Measurements from ENCODE around the gene KIF5A. TPM values are rescaled to one million over a fixed set of nuclear protein-coding genes. Genes with fewer than 3 reads are reported as not detected.

Gene KIF5A
- total and polyA plus RNA-seq, 2 donors (not counting 1 experiment from before 2014, with no cell fraction given) = 0.09 to 0.67 TPM

DNA sequence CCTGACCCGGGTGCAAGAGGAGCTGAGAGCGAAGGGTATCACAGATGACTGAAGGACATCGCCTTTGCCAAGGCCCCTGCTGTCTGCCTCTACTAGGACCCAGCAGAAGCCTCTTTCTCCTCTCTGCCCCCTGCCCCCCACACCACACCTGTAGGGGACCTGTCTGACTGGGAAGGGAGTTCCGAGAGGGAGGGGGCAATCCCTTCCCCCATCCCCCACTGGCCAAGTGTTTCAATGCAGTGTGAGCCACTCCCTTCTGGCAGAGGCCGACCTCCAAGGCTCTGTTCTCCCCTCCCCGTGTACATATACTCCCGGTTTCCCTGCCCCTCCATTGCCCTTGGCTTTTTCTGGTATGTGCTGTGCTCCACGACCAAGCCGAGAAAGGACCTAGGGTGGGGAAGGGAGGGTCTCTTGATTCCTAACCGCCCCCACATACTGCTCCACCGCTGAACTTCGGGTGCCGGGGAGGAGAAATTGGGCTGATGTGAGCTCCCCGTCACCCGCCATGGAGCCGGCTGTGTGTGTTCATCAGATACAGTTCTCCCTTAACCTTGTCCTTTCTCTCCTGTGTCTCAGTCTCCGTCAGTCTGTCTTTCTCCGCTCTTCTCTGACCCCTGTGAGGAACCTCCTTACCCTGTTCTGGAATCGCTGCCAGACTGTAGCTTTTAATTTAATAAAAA is 59.4 kb downstream of the KIF5A start:
- no peak overlapping the region for H2AFZ ChIP-seq (ENCODE audit: insufficient read depth, low read depth, low read length, poor library complexity, severe bottlenecking)
- ATAC-seq (ENCODE audit: low read depth) = no peak
- no peaks in the 10 kb centered on the region for H3K79me2 ChIP-seq (ENCODE audit: control insufficient read depth, insufficient read depth, low read length)
- peaks cover 49% of the 10 kb centered on the region in 2 donors for H3K4me1 ChIP-seq (ENCODE audit: control insufficient read depth in 2 of 2, insufficient read depth in 2 of 2, low read length in 2 of 2)
- TF ChIP-seq EZH2 (IDR thresholded peaks at IDR 0.05; ENCODE audit: borderline replicate concordance, insufficient read depth, low read depth, low read length, poor library complexity, severe bottlenecking) = no peak
- TF ChIP-seq, protein P1, sequence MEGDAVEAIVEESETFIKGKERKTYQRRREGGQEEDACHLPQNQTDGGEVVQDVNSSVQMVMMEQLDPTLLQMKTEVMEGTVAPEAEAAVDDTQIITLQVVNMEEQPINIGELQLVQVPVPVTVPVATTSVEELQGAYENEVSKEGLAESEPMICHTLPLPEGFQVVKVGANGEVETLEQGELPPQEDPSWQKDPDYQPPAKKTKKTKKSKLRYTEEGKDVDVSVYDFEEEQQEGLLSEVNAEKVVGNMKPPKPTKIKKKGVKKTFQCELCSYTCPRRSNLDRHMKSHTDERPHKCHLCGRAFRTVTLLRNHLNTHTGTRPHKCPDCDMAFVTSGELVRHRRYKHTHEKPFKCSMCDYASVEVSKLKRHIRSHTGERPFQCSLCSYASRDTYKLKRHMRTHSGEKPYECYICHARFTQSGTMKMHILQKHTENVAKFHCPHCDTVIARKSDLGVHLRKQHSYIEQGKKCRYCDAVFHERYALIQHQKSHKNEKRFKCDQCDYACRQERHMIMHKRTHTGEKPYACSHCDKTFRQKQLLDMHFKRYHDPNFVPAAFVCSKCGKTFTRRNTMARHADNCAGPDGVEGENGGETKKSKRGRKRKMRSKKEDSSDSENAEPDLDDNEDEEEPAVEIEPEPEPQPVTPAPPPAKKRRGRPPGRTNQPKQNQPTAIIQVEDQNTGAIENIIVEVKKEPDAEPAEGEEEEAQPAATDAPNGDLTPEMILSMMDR (IDR thresholded peaks at IDR 0.05) = no peak
- no peak overlapping the region for H3K4me2 ChIP-seq (replicated peaks; ENCODE audit: low read depth, low read length, poor library complexity, severe bottlenecking)
- H3K9me3 ChIP-seq (ENCODE audit: control extremely low read depth in 1 of 3, control insufficient read depth in 2 of 3, insufficient read depth in 1 of 3, low read length in 2 of 3) = peaks cover 0 to 16% (median 0%) of the 10 kb centered on the region in 3 donors
- no peak for DNase-seq
- intact Hi-C loops (cut with micrococcal nuclease) = no loop called here
- Mint-ChIP-seq H3K9me3 (ENCODE audit: insufficient read depth) (no peaks in the 10 kb centered on the region), H3K4me1 (peaks cover 45% of the 10 kb centered on the region), H3K27me3 (peaks cover 45% of the 10 kb centered on the region), H3K27ac (no peak overlapping the region), H3K4me3 (no peak overlapping the region)
- CTCF ChIA-PET = interaction anchor here (1.0 to 12.6 kb wide), 2 partner anchors 16 to 26 kb away, joined by 3 to 97 read pairs; no protein-coding TSS in a partner anchor
- H3K36me3 ChIP-seq (replicated peaks in 1 of 2; ENCODE audit: control extremely low read depth in 1 of 2, control insufficient read depth in 1 of 2, extremely low read depth in 1 of 2, insufficient read depth in 2 of 2, low read length in 1 of 2) = no peaks in the 10 kb centered on the region
- peaks cover 4% of the 10 kb centered on the region for H4K20me1 ChIP-seq (ENCODE audit: control insufficient read depth, insufficient read depth, low read length, poor library complexity, severe bottlenecking)
- POLR2A ChIA-PET = no interaction called here
- H3K27ac ChIP-seq (ENCODE audit: low read length in 2 of 2) = no peak overlapping the region
- WGBS (ENCODE audit: insufficient coverage) = 97% methylated on average over 11 of the region's 19 CpGs
- no peak overlapping the region for H3K4me3 ChIP-seq (ENCODE audit: control extremely low read depth in 1 of 5, extremely low read depth in 1 of 5, insufficient read depth in 1 of 5, low read depth in 2 of 5, low read length in 4 of 5)
- H3K9ac ChIP-seq (ENCODE audit: low read length) = no peak overlapping the region
- H3K27me3 ChIP-seq (replicated peaks in 1 of 4; ENCODE audit: control extremely low read depth in 1 of 4, control insufficient read depth in 3 of 4, insufficient read depth in 4 of 4, low read length in 3 of 4) = peaks cover 0 to 76% (median 36%) of the 10 kb centered on the region in 4 experiments
